ENCODE data around the gene CDK1. TPM values are rescaled to one million over a fixed set of nuclear protein-coding genes. Genes with fewer than 3 reads are reported as not detected.

The CDK1 gene
- total RNA-seq, 1 experiment from 2014 or later: 78.9 TPM

GRCh38 chr10:60808036-60808435 lies 29.8 kb downstream of the CDK1 start:
- Mint-ChIP-seq H3K9me3 (no peaks in the 10 kb centered on the region), H3K4me1 (peaks cover 0 to 4% of the 10 kb centered on the region in 2 experiments; a peak in 3 of 4 replicates), H3K4me3 (no peak overlapping the region), H3K36me3 (ENCODE audit: insufficient read depth in 1 of 3, low read depth in 3 of 3) (no peaks in the 10 kb centered on the region), H3K27me3 (ENCODE audit: low read depth) (no peaks in the 10 kb centered on the region), H3K27ac (no peak overlapping the region)
- no peak overlapping the region for H2BK12ac ChIP-seq (ENCODE audit: insufficient read length, low read depth, low read length)
- no peak overlapping the region for H2BK20ac ChIP-seq (ENCODE audit: low read depth, low read length, poor library complexity, severe bottlenecking)
- H3K4me2 ChIP-seq (ENCODE audit: insufficient read depth, insufficient read length, low read length): no peak overlapping the region
- no peaks in the 10 kb centered on the region for H3K9me3 ChIP-seq (ENCODE audit: control insufficient read depth, low read depth, low read length)
- H2BK5ac ChIP-seq (ENCODE audit: insufficient read length, low read length): no peak overlapping the region
- H4K5ac ChIP-seq (ENCODE audit: insufficient read length, low read depth, low read length): no peak overlapping the region
- no peak overlapping the region for H2BK15ac ChIP-seq (ENCODE audit: low read depth, low read length)
- H4K20me1 ChIP-seq (ENCODE audit: control insufficient read depth, insufficient read depth, insufficient read length): no peaks in the 10 kb centered on the region
- H3K79me1 ChIP-seq (ENCODE audit: insufficient read depth, low read depth, low read length, poor library complexity, severe bottlenecking): no peaks in the 10 kb centered on the region
- H3K18ac ChIP-seq (ENCODE audit: insufficient read length, low read depth, low read length): no peak overlapping the region
- H3T11ph ChIP-seq (ENCODE audit: low read length): no peak overlapping the region
- no peak for DNase-seq
- H2BK120ac ChIP-seq (ENCODE audit: low read depth, low read length, poor library complexity, severe bottlenecking): no peak overlapping the region
- H3K14ac ChIP-seq (ENCODE audit: insufficient read depth, low read length): no peak overlapping the region
- H3K79me2 ChIP-seq (ENCODE audit: insufficient read depth, low read length): no peaks in the 10 kb centered on the region
- WGBS (ENCODE audit: extremely low coverage, insufficient read length, low lambda C conversion rate): no CpG with 5 or more reads among the region's 3 CpGs
- H4K91ac ChIP-seq (ENCODE audit: insufficient read length, low read depth, low read length): no peak overlapping the region
- H3K23me2 ChIP-seq (ENCODE audit: insufficient read length, low read depth, low read length, poor library complexity, severe bottlenecking): no peaks in the 10 kb centered on the region
- no peak overlapping the region for H3K56ac ChIP-seq (ENCODE audit: insufficient read length, low read depth, low read length)
- H2AK5ac ChIP-seq (ENCODE audit: insufficient read length, low read length): no peak overlapping the region
- H3K27me3 ChIP-seq (ENCODE audit: insufficient read depth, low read length): no peaks in the 10 kb centered on the region
- H4K8ac ChIP-seq (replicated peaks; ENCODE audit: insufficient read length, low read depth, low read length): no peak overlapping the region
- no peaks in the 10 kb centered on the region for H3K4me1 ChIP-seq (ENCODE audit: insufficient read depth, low read length)
- no peak overlapping the region for H2AFZ ChIP-seq (ENCODE audit: low read length)
- H3K23ac ChIP-seq (ENCODE audit: insufficient read length, low read depth, low read length): no peak overlapping the region
- H3K9ac ChIP-seq (ENCODE audit: extremely low read depth, insufficient read length, low read length): no peak overlapping the region
- no peak overlapping the region for H3K27ac ChIP-seq (ENCODE audit: insufficient read length, low read depth, low read length)
- H3K4ac ChIP-seq (ENCODE audit: low read depth, low read length): no peak overlapping the region
- TF ChIP-seq, protein P1, sequence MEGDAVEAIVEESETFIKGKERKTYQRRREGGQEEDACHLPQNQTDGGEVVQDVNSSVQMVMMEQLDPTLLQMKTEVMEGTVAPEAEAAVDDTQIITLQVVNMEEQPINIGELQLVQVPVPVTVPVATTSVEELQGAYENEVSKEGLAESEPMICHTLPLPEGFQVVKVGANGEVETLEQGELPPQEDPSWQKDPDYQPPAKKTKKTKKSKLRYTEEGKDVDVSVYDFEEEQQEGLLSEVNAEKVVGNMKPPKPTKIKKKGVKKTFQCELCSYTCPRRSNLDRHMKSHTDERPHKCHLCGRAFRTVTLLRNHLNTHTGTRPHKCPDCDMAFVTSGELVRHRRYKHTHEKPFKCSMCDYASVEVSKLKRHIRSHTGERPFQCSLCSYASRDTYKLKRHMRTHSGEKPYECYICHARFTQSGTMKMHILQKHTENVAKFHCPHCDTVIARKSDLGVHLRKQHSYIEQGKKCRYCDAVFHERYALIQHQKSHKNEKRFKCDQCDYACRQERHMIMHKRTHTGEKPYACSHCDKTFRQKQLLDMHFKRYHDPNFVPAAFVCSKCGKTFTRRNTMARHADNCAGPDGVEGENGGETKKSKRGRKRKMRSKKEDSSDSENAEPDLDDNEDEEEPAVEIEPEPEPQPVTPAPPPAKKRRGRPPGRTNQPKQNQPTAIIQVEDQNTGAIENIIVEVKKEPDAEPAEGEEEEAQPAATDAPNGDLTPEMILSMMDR (conservative IDR thresholded peaks at IDR 0.05): no peak
